HG02623 (cell line): ENCODE results near the gene CDK13.
"Not testable (repeated sequence)": the region's sequence is repeated elsewhere in the genome, so short reads cannot be mapped to it uniquely, and the experiment has no call there.

ENCODE experiments used
- ATAC-seq: cut with Tn5 transposase; IDR thresholded peaks from one replicate; pipeline ENCODE4 v1.9.1; 2021; ENCODE audit warnings: moderate library complexity; ENCODE audit not compliant: unreplicated experiment

The CDK13 gene

GRCh38 chr7:40145596-40146130, 195.6 kb downstream of the CDK13 start:
- not testable (repeated sequence) for ATAC-seq

GRCh38 chr7:40147371-40148246, 197.6 kb downstream of the CDK13 start:
- no peak for ATAC-seq

GRCh38 chr7:40148247-40148580, 198.2 kb downstream of the CDK13 start:
- not testable (repeated sequence) for ATAC-seq

- no peak for ATAC-seq
These were observed 198.6 kb downstream of the CDK13 start for GRCh38 chr7:40148671-40149070.
